ENCODE data around the gene THAP4. TPM values are rescaled to one million over a fixed set of nuclear protein-coding genes. Genes with fewer than 3 reads are reported as not detected.

The THAP4 gene
- total RNA-seq, 1 experiment from 2014 or later: 33.5 TPM

GRCh38 chr2:241564596-241565410 lies 72.2 kb downstream of the THAP4 start:
- no peak for DNase-seq (ENCODE audit: low read depth)

GRCh38 chr2:241563981-241564595 lies 72.9 kb downstream of the THAP4 start:
- DNase-seq (ENCODE audit: low read depth): no peak

- DNase-seq (ENCODE audit: low read depth): no peak
Measured at GRCh38 chr2:241563571-241563980, 73.4 kb downstream of the THAP4 start.

GRCh38 chr2:241563031-241563507 lies 73.9 kb downstream of the THAP4 start:
- DNase-seq (ENCODE audit: low read depth): no peak

GRCh38 chr2:241562269-241562891 lies 74.6 kb downstream of the THAP4 start:
- DNase-seq (ENCODE audit: low read depth): no peak

GRCh38 chr2:241561832-241562231 lies 75.1 kb downstream of the THAP4 start:
- DNase-seq (ENCODE audit: low read depth): peak; percentile 56

- no peak for DNase-seq (ENCODE audit: low read depth)
Measured at GRCh38 chr2:241560883-241561474, 76.0 kb downstream of the THAP4 start.

GRCh38 chr2:241560162-241560882 lies 76.6 kb downstream of the THAP4 start:
- DNase-seq (ENCODE audit: low read depth): no peak

- DNase-seq (ENCODE audit: low read depth): peak; percentile 61
Measured at GRCh38 chr2:241559323-241560161, 77.4 kb downstream of the THAP4 start.

GRCh38 chr2:241558532-241559322 lies 78.2 kb downstream of the THAP4 start, which contains the start of gene BOK:
Gene BOK (plus strand): TSS chr2:241558745. CDS start chr2:241559484, 739 bp downstream.
- peak; percentile 83 for DNase-seq (ENCODE audit: low read depth)

- no peak for DNase-seq (ENCODE audit: low read depth)
Measured at GRCh38 chr2:241556746-241557145, 80.2 kb downstream of the THAP4 start.

- DNase-seq (ENCODE audit: low read depth): no peak
Measured at GRCh38 chr2:241555711-241556110, 81.2 kb downstream of the THAP4 start.

GRCh38 chr2:241554610-241555322 lies 82.2 kb downstream of the THAP4 start:
- no peak for DNase-seq (ENCODE audit: low read depth)

- no peak for DNase-seq (ENCODE audit: low read depth)
Measured at GRCh38 chr2:241553981-241554380, 83.0 kb downstream of the THAP4 start.

GRCh38 chr2:241553512-241553830 lies 83.5 kb downstream of the THAP4 start:
- no peak for DNase-seq (ENCODE audit: low read depth)

GRCh38 chr2:241551998-241552737 lies 84.8 kb downstream of the THAP4 start:
- DNase-seq (ENCODE audit: low read depth): no peak

- no peak for DNase-seq (ENCODE audit: low read depth)
Measured at GRCh38 chr2:241551599-241551997, 85.4 kb downstream of the THAP4 start.

All from RPMI7951 (cell line).